ENCODE data around the gene MCM5. TPM values are rescaled to one million over a fixed set of nuclear protein-coding genes. Genes with fewer than 3 reads are reported as not detected.

The MCM5 gene
- total and polyA plus RNA-seq, 2 of the 13 experiments (the other 11 are each of a cell fraction or from before 2014, with no cell fraction given): 40.2 to 93.5 TPM

GRCh38 chr22:35350539-35351503, 49.1 kb upstream of the MCM5 start (continued):
- no peak for TF ChIP-seq SOX6 (IDR thresholded peaks at IDR 0.05)
- peak; percentile 46; the same call in 1 of the 2 replicates for TF ChIP-seq SOX6 (CRISPR knock-in tag; IDR thresholded peaks at IDR 0.05)
- TF ChIP-seq SKI (IDR thresholded peaks at IDR 0.05; ENCODE audit: partially characterized antibody): peak; percentile 42
- no peak for TF ChIP-seq PRDM15 (CRISPR knock-in tag; IDR thresholded peaks at IDR 0.05)
- no peak for TF ChIP-seq ZSCAN22 (CRISPR knock-in tag; IDR thresholded peaks at IDR 0.05)
- TF ChIP-seq NAIF1 (CRISPR knock-in tag; IDR thresholded peaks at IDR 0.05; ENCODE audit: borderline replicate concordance): no peak
- peak; percentile 32; the same call in 1 of the 2 replicates for TF ChIP-seq CSRNP1 (CRISPR knock-in tag; IDR thresholded peaks at IDR 0.05)
- peak; percentile 99 for TF ChIP-seq RAD21 (CRISPR knock-in tag; IDR thresholded peaks at IDR 0.05)
- TF ChIP-seq THYN1 (CRISPR knock-in tag; IDR thresholded peaks at IDR 0.05; ENCODE audit: borderline replicate concordance, low read depth): no peak
- no peak; the same call in 1 of the 2 replicates for TF ChIP-seq ZNF891 (CRISPR knock-in tag; IDR thresholded peaks at IDR 0.05)
- TF ChIP-seq ZNF331 (CRISPR knock-in tag; IDR thresholded peaks at IDR 0.05): 0 out of 2 replicates have a peak, but pooled peaks have one; percentile 34
- no peak for TF ChIP-seq CC2D1A (CRISPR knock-in tag; IDR thresholded peaks at IDR 0.05)
- peak; percentile 37; the same call in 1 of the 2 replicates for TF ChIP-seq SALL2 (CRISPR knock-in tag; IDR thresholded peaks at IDR 0.05)
- TF ChIP-seq THRA (CRISPR knock-in tag; IDR thresholded peaks at IDR 0.05; ENCODE audit: borderline replicate concordance): peak; percentile 70; the same call in 1 of the 2 replicates
- peak; percentile 42 for TF ChIP-seq MAF1 (CRISPR knock-in tag; IDR thresholded peaks at IDR 0.05; ENCODE audit: borderline replicate concordance)
- TF ChIP-seq HNRNPUL1 (IDR thresholded peaks at IDR 0.05; ENCODE audit: low read depth, low read length): no peak
- no peak for TF ChIP-seq NR1H2 (CRISPR knock-in tag; IDR thresholded peaks at IDR 0.05; ENCODE audit: borderline replicate concordance, low read depth)
- no peak for TF ChIP-seq ZFP62 (CRISPR knock-in tag; IDR thresholded peaks at IDR 0.05)
- TF ChIP-seq RARA (CRISPR knock-in tag; IDR thresholded peaks at IDR 0.05): 0 out of 2 replicates have a peak, but pooled peaks have one; percentile 28
- TF ChIP-seq LCORL (IDR thresholded peaks at IDR 0.05): no peak
- peak; percentile 88; the same call in 1 of the 2 replicates for TF ChIP-seq LCORL (CRISPR knock-in tag; IDR thresholded peaks at IDR 0.05)
- peak; percentile 54; the same call in 1 of the 2 replicates for TF ChIP-seq ZNF501 (CRISPR knock-in tag; IDR thresholded peaks at IDR 0.05)

Measured in HepG2 (cell line).